ENCODE results near the gene DOCK4. TPM values are rescaled to one million over a fixed set of nuclear protein-coding genes. Genes with fewer than 3 reads are reported as not detected.

The DOCK4 gene
- total RNA-seq, 4 donors from 2014 or later: 14.0 to 48.1 (median 30.9) TPM

DNA sequence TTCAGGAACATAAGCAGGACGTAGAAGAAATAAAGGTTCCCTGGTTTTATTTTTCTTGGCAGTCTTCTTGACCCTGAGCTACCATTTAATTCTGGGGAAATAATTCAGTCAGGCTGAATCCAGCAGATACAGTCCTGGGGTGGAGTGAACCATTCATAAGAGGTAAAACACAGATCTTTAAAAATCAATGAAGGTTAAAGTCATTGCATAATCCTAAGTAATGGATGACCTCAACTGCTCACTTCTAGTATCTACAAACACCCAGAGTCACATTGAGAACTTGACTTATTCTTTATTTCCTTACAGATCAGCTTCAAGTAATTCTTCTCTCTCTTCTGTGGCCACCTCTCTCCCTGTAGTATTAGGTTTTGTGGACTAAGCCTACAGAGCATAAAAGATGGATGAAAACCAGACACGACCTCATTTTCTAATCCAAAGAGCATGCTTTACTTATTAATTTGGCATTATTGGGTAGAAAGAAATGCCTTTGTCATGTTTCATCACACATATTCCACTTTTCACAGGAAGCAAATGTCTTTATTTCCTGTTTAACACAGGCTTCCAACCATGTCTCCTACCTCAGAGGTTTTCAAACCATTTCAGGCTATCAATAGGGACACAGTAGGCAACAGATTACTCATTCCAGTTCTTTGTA, 461.6 kb downstream of the DOCK4 start:
- WGBS, 2 donors: 53 to 56% methylated on average over 2 of the region's 2 CpGs
- TF ChIP-seq, protein P1, sequence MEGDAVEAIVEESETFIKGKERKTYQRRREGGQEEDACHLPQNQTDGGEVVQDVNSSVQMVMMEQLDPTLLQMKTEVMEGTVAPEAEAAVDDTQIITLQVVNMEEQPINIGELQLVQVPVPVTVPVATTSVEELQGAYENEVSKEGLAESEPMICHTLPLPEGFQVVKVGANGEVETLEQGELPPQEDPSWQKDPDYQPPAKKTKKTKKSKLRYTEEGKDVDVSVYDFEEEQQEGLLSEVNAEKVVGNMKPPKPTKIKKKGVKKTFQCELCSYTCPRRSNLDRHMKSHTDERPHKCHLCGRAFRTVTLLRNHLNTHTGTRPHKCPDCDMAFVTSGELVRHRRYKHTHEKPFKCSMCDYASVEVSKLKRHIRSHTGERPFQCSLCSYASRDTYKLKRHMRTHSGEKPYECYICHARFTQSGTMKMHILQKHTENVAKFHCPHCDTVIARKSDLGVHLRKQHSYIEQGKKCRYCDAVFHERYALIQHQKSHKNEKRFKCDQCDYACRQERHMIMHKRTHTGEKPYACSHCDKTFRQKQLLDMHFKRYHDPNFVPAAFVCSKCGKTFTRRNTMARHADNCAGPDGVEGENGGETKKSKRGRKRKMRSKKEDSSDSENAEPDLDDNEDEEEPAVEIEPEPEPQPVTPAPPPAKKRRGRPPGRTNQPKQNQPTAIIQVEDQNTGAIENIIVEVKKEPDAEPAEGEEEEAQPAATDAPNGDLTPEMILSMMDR (IDR thresholded peaks at IDR 0.05): no peak
- no peak for TF ChIP-seq POLR2A (IDR thresholded peaks at IDR 0.05)
- no peak for DNase-seq
- Histone ChIP-seq H3K27ac (no peak overlapping the region), H3K9me3 (no peaks in the 10 kb centered on the region), H3K4me1 (peaks cover 3 to 11% of the 10 kb centered on the region in 2 donors), H3K4me3 (replicated peaks in 1 of 3) (no peak overlapping the region), H3K27me3 (no peaks in the 10 kb centered on the region), H3K36me3 (no peaks in the 10 kb centered on the region)
- intact Hi-C loops (cut with DNase I): no loop called here

DNA sequence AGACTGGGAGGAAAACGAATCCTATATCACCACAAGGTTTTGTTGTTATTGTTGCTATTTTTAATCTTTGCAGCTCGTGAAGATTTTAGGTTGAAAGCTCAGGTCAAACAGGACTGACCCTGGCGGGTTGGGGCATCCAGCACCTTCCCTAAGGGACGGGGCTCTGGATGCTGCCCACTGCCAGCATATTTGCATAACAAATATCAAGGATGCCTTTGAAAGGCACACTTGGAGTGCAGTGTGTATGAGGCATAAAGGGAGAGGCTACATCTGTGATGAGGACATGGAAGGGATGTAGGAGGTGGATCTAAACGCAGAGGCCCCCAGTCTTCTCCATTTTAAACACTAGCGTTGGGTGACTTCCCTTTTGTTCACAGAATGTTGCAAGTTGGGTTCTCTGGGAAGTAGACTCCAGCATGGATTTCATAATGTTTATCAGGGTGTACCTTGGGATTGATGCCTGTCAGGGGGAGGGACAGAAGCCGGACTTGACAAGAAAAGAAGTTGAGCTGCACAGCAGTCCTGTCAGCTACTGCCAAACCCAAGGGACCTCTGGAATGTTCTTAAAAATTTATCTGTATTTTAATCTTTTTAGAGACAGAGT, 462.9 kb downstream of the DOCK4 start:
- H3K9me3 ChIP-seq: no peaks in the 10 kb centered on the region
- no peaks in the 10 kb centered on the region for H3K27me3 ChIP-seq
- H3K4me1 ChIP-seq: peaks cover 3 to 11% of the 10 kb centered on the region in 2 donors
- H3K4me3 ChIP-seq (replicated peaks in 1 of 3): no peak overlapping the region
- intact Hi-C loops (cut with DNase I): no loop called here
- H3K27ac ChIP-seq: no peak overlapping the region
- H3K36me3 ChIP-seq: no peaks in the 10 kb centered on the region
- no peak for DNase-seq
- WGBS, 2 donors: 89 to 93% methylated on average over 7 of the region's 7 CpGs
- TF ChIP-seq POLR2A (IDR thresholded peaks at IDR 0.05): no peak
- TF ChIP-seq, protein P1 (IDR thresholded peaks at IDR 0.05): no peak

DNA sequence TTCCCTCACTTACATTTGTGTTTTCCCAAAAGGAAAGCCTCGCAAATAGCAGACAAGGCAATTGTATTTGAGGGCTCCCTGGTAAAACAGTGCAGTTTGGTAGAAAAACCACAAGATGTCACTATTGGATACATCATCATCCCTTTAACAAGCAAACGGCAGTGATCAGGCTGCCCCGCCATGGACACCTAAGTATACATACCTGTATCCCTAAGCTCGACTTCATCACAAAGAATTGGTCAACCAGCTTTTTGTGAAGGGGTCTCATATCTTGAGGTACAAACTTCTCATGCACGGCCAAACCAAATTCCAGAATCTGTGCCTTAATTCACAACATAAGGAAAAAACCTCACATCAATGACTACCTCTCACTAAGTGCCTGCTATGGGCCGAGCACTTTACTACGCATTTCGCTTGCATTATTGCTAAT, 464.4 kb downstream of the DOCK4 start:
- no peaks in the 10 kb centered on the region for H3K27me3 ChIP-seq
- 33 to 43% methylated on average over 8 of the region's 8 CpGs for WGBS, 2 donors
- intact Hi-C loops (cut with DNase I): no loop called here
- peak; percentile 59 to 62 for DNase-seq
- no peaks in the 10 kb centered on the region for H3K9me3 ChIP-seq
- peaks cover 3 to 11% of the 10 kb centered on the region in 2 donors for H3K4me1 ChIP-seq
- TF ChIP-seq, protein P1 (IDR thresholded peaks at IDR 0.05): peak; percentile 31 to 82 (median 60)
- no peak for TF ChIP-seq POLR2A (IDR thresholded peaks at IDR 0.05)
- H3K36me3 ChIP-seq: no peaks in the 10 kb centered on the region
- no peak overlapping the region for H3K4me3 ChIP-seq (replicated peaks in 1 of 3)
- H3K27ac ChIP-seq: no peak overlapping the region

DNA sequence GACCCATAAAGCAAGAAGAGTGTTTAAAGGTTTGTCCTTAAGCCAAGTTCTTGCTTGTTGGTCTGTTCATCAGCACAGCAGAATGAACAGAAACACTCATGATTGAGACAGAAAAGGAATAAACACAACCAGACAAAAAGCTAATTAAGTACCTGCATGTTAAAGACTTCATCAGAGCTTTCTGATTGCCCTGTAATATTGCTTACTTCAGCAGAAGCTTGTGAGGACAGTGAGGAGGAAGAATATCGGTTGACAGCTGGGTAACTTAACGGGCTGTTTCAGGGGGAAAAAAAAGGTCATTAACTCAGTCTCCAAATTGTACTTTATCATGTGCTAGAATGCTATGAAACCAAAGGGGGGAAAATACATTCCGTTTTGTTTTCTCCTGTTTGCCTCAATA, 465.3 kb downstream of the DOCK4 start:
- TF ChIP-seq, protein P1 (IDR thresholded peaks at IDR 0.05): no peak
- TF ChIP-seq POLR2A (IDR thresholded peaks at IDR 0.05): no peak
- Histone ChIP-seq H3K27ac (no peak overlapping the region), H3K27me3 (no peaks in the 10 kb centered on the region), H3K9me3 (no peaks in the 10 kb centered on the region), H3K4me3 (replicated peaks in 1 of 3) (no peak overlapping the region), H3K36me3 (no peaks in the 10 kb centered on the region), H3K4me1 (peaks cover 3 to 11% of the 10 kb centered on the region in 2 donors)
- no peak for DNase-seq
- WGBS, 2 donors: 90 to 92% methylated on average over 3 of the region's 3 CpGs
- intact Hi-C loops (cut with DNase I): no loop called here

DNA sequence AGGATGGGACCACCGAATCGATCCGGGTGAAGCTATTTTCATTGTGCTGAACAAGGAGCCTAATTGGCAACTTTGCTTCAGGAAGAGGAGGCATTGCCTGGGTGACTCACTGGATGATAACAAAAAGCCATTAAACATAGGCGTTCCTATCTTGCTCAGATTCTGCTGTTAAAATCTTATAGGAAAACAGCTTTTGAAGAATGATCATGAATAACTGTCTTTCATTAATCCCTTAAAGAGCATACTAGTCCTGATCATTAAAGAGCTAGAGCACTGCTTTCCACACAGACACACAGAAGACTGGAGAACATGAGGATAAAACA, 469.7 kb downstream of the DOCK4 start:
- DNase-seq: no peak
- WGBS, 2 donors: 50 to 54% methylated on average over 4 of the region's 4 CpGs
- intact Hi-C loops (cut with DNase I): loop anchor here (10.0 kb wide), 1 partner anchor 1892 kb away; no protein-coding TSS in a partner anchor
- Histone ChIP-seq H3K36me3 (no peaks in the 10 kb centered on the region), H3K9me3 (no peaks in the 10 kb centered on the region), H3K27me3 (no peaks in the 10 kb centered on the region), H3K4me3 (replicated peaks in 1 of 3) (no peak overlapping the region), H3K4me1 (no peaks in the 10 kb centered on the region), H3K27ac (no peak overlapping the region)
- TF ChIP-seq, protein P1 (IDR thresholded peaks at IDR 0.05): no peak
- TF ChIP-seq POLR2A (IDR thresholded peaks at IDR 0.05): no peak

All from thyroid gland (tissue), 4 donors.